Activated CD4-positive, CD25-positive, alpha-beta regulatory T cell treated with anti-CD3 and anti-CD28 coated beads, Interleukin-2, amount 50 U/mL, for 24 hours (primary cell): ENCODE results near the gene C16orf82.

Experiments used
- ATAC-seq, 2 donors: fragments of 150-1000 bp; cut with Tn5 transposase; one replicate each; pipeline ENCODE4 v1.10.0; 2021; ENCODE audit warnings: mild to moderate bottlenecking in 1 of 2, moderate library complexity in 1 of 2

Gene C16orf82

DNA sequence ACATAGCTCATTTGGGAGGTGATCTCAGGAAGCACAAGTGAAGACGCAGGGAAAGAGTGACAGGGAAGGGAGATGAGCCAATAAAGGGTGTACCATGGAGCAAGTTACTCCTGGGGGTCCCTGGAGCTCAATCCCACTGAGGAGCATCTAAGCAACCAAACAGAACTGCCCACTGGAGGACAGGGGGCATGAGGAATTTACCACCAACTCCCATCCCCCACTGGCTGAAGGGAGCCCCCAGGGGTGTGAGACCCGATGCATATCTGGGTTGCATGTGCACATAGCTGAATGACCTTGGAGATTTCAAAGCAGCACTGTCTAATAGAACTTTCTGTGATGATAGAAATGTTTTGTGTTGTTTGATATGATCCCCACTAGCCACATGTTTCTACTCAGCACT, 29.6 kb downstream of the C16orf82 start:
- ATAC-seq: no peak

- ATAC-seq: no peak
These were observed 31.1 kb downstream of the C16orf82 start for GRCh38 chr16:27097800-27098230.

- ATAC-seq: no peak
These were observed 31.8 kb downstream of the C16orf82 start for GRCh38 chr16:27098366-27099049.

DNA sequence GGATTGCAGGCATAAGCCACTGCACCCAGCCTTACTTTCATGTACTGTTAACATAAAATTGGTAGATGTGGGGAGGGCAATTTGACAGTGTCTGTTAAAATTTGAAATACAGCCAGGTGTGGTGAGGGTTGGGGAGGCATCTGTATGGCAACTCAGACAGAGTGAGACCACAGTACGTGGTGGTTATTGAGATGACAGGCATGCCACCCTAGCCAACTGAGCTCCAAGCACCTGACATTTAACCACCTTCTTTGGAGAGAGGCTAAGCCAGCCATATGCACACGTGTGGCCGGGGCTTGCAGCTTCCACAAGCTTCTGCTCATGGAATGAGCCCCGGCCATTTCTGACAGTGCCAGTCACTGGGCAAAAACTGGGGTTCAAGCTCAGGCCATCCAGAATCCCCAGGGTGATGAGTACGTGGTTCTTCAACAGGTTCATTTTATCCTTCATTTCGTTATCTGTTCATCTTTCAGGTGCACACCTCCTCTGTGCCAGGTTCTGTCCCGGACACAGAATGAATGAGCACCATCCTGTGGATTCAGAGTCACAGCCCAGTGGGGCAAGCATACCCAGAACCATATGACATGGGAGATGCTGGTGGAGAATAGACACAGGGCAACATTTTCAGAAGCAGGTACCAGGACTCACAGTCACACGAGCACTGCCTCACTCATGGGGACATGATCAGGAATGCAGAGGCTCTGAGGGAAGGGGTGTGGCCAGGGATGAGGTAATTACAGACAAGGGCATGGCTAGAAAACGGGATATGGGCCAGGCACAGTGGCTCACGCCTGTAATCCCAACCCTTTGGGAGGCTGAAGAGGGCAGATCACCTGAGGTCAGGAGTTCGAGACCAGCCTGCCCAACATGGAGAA, 36.2 kb downstream of the C16orf82 start:
- no peak for ATAC-seq

DNA sequence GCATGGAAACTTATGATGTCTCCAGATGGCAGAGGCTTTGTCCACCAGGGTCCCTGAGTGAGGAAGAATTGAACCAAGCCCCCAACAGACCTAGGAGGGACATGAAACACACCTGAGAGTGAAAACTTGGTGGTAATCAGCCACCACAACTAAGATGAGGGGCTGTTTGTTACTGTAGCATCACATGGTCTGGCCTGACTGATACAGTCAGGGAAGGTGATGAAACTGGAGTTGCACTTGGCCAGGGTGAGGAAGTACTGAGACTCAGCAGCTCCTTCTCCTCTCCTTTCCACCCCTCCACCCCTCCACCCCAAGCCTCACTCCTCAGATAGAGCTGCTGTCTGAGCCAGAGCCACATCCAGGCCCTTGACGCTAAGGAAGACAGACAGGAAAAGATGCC, 37.2 kb downstream of the C16orf82 start:
- ATAC-seq: no peak

DNA sequence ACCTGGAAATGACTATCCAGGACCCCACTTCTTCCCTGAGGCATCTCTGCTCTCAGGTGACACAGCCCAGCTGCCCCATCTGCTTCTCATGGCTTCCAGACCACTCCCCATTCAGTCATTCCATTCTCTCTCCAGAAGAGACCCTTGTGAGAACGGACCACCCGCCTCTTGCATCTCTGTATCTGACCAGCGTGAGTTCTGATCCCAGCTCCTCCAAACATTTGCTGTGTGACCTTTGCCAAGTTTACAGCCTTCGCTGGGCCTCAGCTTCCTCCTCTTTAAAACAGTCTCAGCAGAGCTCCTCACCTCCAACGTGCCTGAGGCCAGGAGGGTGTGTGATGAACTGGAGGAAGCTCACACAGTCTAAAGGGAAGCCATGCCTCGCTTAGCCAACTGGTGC, 39.6 kb downstream of the C16orf82 start:
- no peak for ATAC-seq

DNA sequence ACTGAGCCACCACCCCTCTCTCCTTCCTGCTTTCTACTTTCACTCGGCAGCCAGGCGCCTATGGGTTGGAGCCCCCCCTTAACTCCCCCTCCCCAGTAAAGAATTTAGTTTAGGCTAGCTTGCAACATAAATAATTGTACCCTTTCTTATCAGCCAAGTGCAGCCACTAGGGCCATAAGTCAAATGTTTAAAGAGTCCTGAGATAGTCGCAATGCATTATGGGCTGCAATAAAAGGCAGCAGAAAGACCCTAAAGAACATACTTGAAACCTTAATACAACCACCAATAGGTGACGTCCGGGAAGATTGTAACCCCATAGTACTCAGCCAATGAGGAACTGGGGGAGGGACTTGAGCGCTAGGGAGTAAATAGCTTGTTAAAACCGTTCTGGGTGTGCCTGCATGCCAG, 40.5 kb downstream of the C16orf82 start:
- ATAC-seq: no peak

GRCh38 chr16:27108051-27108770, 41.5 kb downstream of the C16orf82 start:
- ATAC-seq: no peak

DNA sequence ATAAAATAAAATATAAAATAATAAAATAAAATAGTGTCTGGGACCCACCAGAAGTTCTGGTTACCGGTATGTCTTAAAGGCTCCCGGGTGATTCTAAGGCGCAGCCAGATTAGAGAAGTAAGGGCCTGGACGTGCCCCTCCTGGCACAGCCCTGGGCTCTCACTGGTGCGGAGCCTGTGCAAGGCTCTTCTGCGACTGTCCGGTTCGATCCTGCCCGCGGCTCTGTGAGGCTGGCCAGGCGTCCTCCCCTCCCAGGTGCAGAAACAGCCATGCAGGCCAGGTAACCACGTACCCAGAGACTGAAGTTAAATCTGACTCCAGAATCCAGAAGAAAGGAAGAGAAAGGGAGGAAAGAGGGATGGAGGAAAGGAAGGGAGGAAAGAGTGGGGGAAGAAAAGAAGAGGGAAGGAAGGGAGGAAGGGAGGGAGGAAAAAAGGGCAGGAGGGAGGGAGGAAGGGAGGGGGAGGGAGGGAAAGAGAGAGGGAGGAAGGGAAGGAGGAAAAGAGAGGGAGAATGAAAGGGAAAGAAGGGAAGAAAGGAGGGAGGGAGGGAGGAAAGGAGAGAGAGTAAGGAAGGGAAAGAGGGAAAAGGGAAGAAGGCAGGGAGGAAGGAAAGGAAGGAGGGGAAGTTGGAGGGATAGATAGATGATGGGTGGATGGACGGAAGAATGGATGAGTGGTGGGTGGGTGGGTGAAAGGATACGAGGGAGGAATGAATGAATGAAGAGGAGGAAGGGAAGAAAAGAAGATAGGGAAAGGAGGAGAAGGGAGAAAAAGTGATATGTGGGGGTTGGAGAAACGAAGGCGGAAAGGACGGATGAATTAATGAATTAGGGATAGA, 42.3 kb downstream of the C16orf82 start:
- ATAC-seq: no peak

- ATAC-seq: peak; percentile 69 to 77
These were observed 43.2 kb downstream of the C16orf82 start for GRCh38 chr16:27109666-27110523.

GRCh38 chr16:27110524-27110896, 43.8 kb downstream of the C16orf82 start:
- ATAC-seq: no peak

GRCh38 chr16:27111486-27111885, 44.8 kb downstream of the C16orf82 start:
- no peak for ATAC-seq

DNA sequence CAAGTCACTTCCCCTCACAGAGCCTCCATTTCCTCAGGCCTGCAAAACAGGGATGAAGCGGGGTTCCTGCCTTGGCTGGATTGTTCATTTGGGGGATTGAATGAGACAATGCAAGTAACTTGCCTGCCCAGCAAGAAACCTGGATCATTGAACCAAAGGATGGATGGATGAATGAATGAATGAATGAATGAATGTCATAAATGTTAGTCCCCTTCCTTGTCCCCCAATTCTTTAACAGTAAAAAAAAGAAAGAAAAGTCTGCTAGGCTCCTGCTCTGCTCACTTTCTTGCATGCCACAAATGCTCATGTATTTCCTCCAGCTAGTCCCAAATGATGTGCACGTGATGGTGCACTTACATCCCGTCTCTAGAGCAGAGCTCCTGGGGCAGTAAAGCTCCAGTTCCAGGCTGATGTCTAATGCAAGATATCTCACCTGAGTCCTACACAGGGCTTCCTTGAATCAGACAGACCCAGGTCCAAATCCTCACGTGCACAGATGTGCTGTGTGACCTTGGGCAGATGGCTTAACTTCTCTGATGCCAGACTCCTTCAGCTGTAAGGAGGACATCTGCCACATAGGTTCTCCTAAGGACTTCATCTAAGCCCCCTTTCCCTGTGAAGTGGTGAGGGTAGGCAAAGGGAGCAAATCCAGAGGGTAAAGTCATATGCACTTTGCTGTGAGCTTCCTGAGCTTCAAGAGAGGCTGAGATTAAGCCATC, 45.5 kb downstream of the C16orf82 start:
- ATAC-seq: no peak

GRCh38 chr16:27113341-27113841, 46.7 kb downstream of the C16orf82 start:
- no peak for ATAC-seq

DNA sequence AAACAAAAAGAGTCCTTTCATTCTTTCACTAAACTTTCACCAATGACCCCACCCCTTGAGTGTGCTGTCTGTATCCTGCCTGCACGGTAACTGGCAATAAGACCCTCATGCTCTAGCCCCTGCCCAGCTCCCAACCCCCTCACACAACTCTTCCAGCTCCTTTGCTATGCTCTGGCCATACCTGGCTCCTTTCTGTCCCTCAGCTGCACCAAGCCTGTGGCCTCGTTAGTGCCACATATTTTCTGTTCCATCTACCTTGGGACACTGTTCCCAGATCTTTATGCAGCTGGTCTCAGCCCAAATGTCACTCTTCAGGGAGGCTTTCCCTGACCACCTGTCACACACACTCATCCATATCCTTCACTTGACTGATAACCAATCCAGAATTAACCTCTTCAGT, 47.3 kb downstream of the C16orf82 start:
- no peak for ATAC-seq

GRCh38 chr16:27118526-27118925, 51.8 kb downstream of the C16orf82 start:
- no peak for ATAC-seq
